ENCODE data around the gene SNX19.

SNX19 gene

GRCh38 chr11:130915603-130916237, 559 bp downstream of the SNX19 start:
- Mint-ChIP-seq H3K9me3 (peaks cover 12% of the 10 kb centered on the region), H3K27ac (peak overlapping the region; percentile 49), H3K4me3 (peak overlapping the region; percentile 78), H3K27me3 (peaks cover 6% of the 10 kb centered on the region), H3K36me3 (ENCODE audit: low read depth) (peaks cover 40% of the 10 kb centered on the region), H3K4me1 (peaks cover 19% of the 10 kb centered on the region)
- no peak for DNase-seq
- ATAC-seq = no peak

DNA sequence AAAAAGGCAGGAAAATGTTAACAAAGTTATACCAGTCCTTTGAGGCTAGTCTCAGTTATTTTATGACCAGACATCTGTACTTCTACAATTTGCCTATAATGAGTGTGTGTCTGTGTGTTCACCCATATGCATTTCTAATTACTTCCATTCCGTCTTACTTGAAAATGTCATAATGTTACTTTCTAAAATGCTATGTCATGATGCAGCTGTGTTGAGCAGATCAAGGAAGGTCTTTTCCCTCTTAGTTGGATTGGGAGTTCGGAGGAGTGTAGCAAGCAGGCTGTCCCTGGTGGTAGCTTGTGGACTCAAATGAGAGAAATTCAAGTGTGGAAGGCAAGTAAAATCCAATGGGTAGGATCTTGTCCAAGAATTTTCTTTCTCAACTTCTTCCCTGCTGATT, 3.0 kb downstream of the SNX19 start:
- H3K4me3 Mint-ChIP-seq = no peak overlapping the region
- no peak for ATAC-seq
- H3K4me1 Mint-ChIP-seq = peaks cover 22% of the 10 kb centered on the region
- DNase-seq = no peak
- peaks cover 12% of the 10 kb centered on the region for H3K9me3 Mint-ChIP-seq
- H3K36me3 Mint-ChIP-seq (ENCODE audit: low read depth) = peaks cover 57% of the 10 kb centered on the region
- H3K27me3 Mint-ChIP-seq = no peaks in the 10 kb centered on the region
- no peak overlapping the region for H3K27ac Mint-ChIP-seq

DNA sequence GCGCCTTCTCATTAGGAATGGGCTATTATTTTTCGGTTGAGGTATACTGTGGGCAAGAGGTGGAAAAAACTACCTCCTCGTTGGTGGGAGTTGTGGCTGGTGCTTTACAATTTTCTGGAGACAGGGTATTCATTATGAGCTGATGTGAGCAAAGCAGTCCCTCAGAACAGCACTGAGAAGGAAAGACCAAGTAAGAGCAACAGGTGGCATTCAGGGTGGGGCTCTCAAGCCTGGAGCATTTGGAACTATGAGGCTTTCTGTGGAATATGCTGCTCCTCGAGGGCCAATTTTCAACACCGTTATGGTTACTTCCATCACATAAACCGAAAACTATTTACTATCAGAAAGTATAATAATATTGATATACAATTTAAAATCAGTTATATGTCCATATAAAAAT, 3.7 kb downstream of the SNX19 start:
- ATAC-seq (no peak), DNase-seq (no peak)
- Mint-ChIP-seq H3K9me3 (peaks cover 12% of the 10 kb centered on the region), H3K4me1 (peaks cover 22% of the 10 kb centered on the region), H3K27ac (no peak overlapping the region), H3K36me3 (ENCODE audit: low read depth) (peaks cover 61% of the 10 kb centered on the region), H3K4me3 (no peak overlapping the region), H3K27me3 (no peaks in the 10 kb centered on the region)

DNA sequence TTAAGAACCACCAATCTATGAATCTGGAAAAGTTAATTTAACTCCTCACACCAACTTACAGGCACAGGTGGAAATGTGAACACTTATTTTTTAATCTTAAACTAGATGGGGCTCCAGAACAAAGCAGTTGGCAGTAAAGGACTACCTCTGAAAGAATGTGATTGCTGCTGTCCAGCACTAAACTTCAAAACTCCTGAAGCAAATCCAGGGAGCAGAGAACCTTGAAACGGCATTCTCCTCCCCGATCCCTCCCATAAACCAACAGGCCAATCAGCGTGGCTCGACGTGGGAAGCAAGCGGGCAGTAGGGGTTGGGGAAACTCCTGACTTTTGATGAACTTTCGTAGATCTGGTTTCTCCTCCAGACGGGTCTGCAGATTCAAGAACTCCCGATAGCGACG, 5.0 kb downstream of the SNX19 start:
- peaks cover 12% of the 10 kb centered on the region for H3K9me3 Mint-ChIP-seq
- H3K27ac Mint-ChIP-seq = no peak overlapping the region

GRCh38 chr11:130909650-130910049, 6.6 kb downstream of the SNX19 start:
- Mint-ChIP-seq H3K36me3 (ENCODE audit: low read depth) (peaks cover 75% of the 10 kb centered on the region), H3K9me3 (peaks cover 12% of the 10 kb centered on the region), H3K27me3 (no peaks in the 10 kb centered on the region), H3K4me1 (peaks cover 12% of the 10 kb centered on the region), H3K4me3 (no peak overlapping the region), H3K27ac (no peak overlapping the region)
- no peak for ATAC-seq
- DNase-seq = no peak

More for the DNA sequence above, 5.0 kb downstream of the SNX19 start:
- no peak for DNase-seq
- no peak for ATAC-seq
- no peaks in the 10 kb centered on the region for H3K27me3 Mint-ChIP-seq
- H3K36me3 Mint-ChIP-seq (ENCODE audit: low read depth) = peaks cover 72% of the 10 kb centered on the region
- H3K4me3 Mint-ChIP-seq = no peak overlapping the region
- peaks cover 14% of the 10 kb centered on the region for H3K4me1 Mint-ChIP-seq

- Mint-ChIP-seq H3K27me3 (no peaks in the 10 kb centered on the region), H3K9me3 (peaks cover 12% of the 10 kb centered on the region), H3K4me3 (no peak overlapping the region), H3K36me3 (ENCODE audit: low read depth) (peaks cover 73% of the 10 kb centered on the region), H3K4me1 (peaks cover 9% of the 10 kb centered on the region), H3K27ac (no peak overlapping the region)
- DNase-seq (no peak), ATAC-seq (no peak)
These were observed 7.3 kb downstream of the SNX19 start for GRCh38 chr11:130908770-130909625.

GRCh38 chr11:130908061-130908460, 8.2 kb downstream of the SNX19 start:
- H3K27ac Mint-ChIP-seq = no peak overlapping the region
- no peaks in the 10 kb centered on the region for H3K27me3 Mint-ChIP-seq
- ATAC-seq = no peak
- no peak overlapping the region for H3K4me3 Mint-ChIP-seq
- DNase-seq = no peak
- peaks cover 67% of the 10 kb centered on the region for H3K36me3 Mint-ChIP-seq (ENCODE audit: low read depth)
- H3K9me3 Mint-ChIP-seq = peaks cover 8% of the 10 kb centered on the region
- peaks cover 5% of the 10 kb centered on the region for H3K4me1 Mint-ChIP-seq

GRCh38 chr11:130907229-130907628, 9.1 kb downstream of the SNX19 start:
- H3K4me3 Mint-ChIP-seq = no peak overlapping the region
- DNase-seq = no peak
- H3K27ac Mint-ChIP-seq = no peak overlapping the region
- peaks cover 61% of the 10 kb centered on the region for H3K36me3 Mint-ChIP-seq (ENCODE audit: low read depth)
- no peak for ATAC-seq
- H3K4me1 Mint-ChIP-seq = peaks cover 4% of the 10 kb centered on the region
- H3K9me3 Mint-ChIP-seq = peaks cover 5% of the 10 kb centered on the region
- no peaks in the 10 kb centered on the region for H3K27me3 Mint-ChIP-seq

DNA sequence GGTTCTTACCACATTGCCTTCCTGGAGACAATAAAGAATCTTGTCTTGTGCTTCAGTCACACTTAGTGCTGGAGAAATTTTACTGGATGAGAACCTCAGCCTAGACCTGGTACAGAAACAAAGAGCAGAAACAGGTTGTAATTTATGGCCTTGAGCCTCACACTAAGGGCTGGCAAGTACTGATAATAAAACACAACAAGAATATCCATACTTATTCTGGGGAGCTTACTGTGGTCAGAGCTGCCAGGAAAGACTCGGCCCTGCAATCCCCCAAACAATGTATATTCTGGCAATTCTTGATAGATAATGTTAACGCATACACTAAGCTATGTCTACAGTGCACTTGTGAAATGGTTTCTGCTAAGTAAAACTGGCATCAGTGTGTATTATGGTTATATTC, 9.7 kb downstream of the SNX19 start:
- DNase-seq = no peak
- H3K4me3 Mint-ChIP-seq = no peak overlapping the region
- peaks cover 3% of the 10 kb centered on the region for H3K4me1 Mint-ChIP-seq
- no peak overlapping the region for H3K27ac Mint-ChIP-seq
- H3K27me3 Mint-ChIP-seq = no peaks in the 10 kb centered on the region
- no peaks in the 10 kb centered on the region for H3K9me3 Mint-ChIP-seq
- peaks cover 54% of the 10 kb centered on the region for H3K36me3 Mint-ChIP-seq (ENCODE audit: low read depth)
- no peak for ATAC-seq

DNA sequence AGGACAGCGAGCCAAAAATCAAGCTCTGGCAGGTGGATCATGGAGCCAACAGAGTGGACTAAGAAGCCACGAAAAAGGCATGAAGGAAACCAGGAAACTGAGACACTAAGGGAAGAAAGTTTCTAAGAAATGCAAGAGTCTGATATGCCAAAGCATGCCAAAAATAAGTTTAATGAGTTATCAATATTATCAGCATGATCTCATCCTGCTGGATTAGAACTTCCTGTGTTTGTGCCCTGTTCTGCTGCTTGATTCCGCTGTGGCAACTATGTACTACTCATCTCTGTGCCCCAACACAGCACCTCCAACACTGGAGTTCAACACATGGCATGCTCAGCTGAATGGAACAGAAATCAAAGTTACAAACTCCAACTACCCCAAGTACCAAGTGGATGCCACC, 10.8 kb downstream of the SNX19 start:
- H3K27ac Mint-ChIP-seq = no peak overlapping the region
- H3K27me3 Mint-ChIP-seq = no peaks in the 10 kb centered on the region
- DNase-seq = no peak
- no peak for ATAC-seq
- no peak overlapping the region for H3K4me3 Mint-ChIP-seq
- no peaks in the 10 kb centered on the region for H3K9me3 Mint-ChIP-seq
- peaks cover 3% of the 10 kb centered on the region for H3K4me1 Mint-ChIP-seq
- peaks cover 53% of the 10 kb centered on the region for H3K36me3 Mint-ChIP-seq (ENCODE audit: low read depth)

DNA sequence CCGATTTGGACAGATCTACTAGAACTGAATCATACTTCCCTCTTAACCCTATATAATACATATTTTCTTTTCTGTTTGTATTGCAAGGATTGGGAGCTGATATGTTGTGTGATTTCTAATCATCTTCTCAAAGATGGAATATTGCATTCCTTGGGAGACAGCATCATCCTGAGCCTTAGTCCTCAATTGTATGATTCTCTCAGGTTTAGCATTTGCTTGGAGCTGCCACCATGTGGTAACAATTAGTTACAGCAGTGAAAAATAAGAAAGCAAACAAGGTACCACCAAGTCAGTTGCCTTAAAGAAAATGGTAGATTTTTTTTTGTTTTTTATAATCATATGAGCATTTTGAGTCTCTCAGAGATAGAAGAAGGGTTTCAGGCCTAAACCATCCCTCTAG, 11.9 kb downstream of the SNX19 start:
- Mint-ChIP-seq H3K27me3 (no peaks in the 10 kb centered on the region), H3K4me1 (peaks cover 1% of the 10 kb centered on the region), H3K36me3 (ENCODE audit: low read depth) (peaks cover 45% of the 10 kb centered on the region), H3K4me3 (no peak overlapping the region), H3K9me3 (no peaks in the 10 kb centered on the region), H3K27ac (no peak overlapping the region)
- DNase-seq (no peak), ATAC-seq (no peak)

- no peak for ATAC-seq
- DNase-seq = no peak
- no peaks in the 10 kb centered on the region for H3K4me1 Mint-ChIP-seq
- H3K27me3 Mint-ChIP-seq = no peaks in the 10 kb centered on the region
- no peak overlapping the region for H3K4me3 Mint-ChIP-seq
- no peaks in the 10 kb centered on the region for H3K9me3 Mint-ChIP-seq
- peaks cover 46% of the 10 kb centered on the region for H3K36me3 Mint-ChIP-seq (ENCODE audit: low read depth)
- no peak overlapping the region for H3K27ac Mint-ChIP-seq
These were observed 13.9 kb downstream of the SNX19 start for GRCh38 chr11:130902380-130902779.

- DNase-seq = no peak
- Mint-ChIP-seq H3K4me1 (peaks cover 2% of the 10 kb centered on the region), H3K27me3 (no peaks in the 10 kb centered on the region), H3K4me3 (no peak overlapping the region), H3K36me3 (ENCODE audit: low read depth) (peaks cover 32% of the 10 kb centered on the region), H3K9me3 (no peaks in the 10 kb centered on the region), H3K27ac (no peak overlapping the region)
- ATAC-seq = no peak
These were observed 17.2 kb downstream of the SNX19 start for GRCh38 chr11:130899106-130899505.

DNA sequence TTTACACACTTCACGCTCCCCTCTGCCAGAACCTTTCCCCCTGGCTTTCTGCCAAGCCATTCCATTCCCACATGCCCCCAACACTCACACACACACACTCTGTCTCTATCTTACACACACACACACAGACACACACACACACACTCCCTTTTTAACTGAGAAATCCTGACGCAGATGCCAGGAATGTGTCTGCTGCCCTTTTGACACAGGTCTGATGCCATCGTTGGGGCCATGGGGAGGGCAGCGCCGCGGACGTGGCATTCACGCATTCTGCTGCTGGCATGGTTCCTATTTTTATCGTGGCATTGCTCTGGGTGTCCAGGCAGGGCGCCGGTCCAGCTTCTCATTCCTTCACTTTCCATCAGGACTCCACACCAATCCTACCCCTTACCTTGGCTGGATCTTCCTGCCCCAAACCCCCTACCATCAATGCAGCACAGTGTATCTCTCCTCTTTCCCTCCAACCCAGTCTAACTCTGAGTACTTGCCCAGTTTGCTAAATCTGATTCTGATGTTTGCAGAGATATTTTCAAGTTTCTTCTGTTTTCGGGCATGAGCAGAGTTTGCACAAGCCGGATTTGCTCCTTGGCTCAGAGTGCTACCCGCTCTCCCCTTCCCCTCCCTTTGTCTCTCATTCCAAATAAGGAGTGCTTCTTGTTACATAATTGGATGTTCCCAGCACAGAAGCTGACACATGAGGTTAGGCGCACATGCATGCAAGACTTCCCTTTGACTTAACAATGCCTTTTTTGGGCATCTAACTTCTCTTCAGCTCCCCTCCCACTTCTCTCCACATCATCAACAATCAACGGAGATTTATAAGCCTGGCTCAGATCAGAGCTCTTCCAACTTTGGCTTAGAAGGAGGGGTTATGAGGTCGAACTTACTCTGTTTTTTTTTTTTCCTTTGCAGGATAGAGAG, 18.8 kb downstream of the SNX19 start:
- ATAC-seq = no peak
- Mint-ChIP-seq H3K27ac (no peak overlapping the region), H3K36me3 (ENCODE audit: low read depth) (peaks cover 42% of the 10 kb centered on the region), H3K4me3 (no peak overlapping the region), H3K9me3 (no peaks in the 10 kb centered on the region), H3K27me3 (no peaks in the 10 kb centered on the region), H3K4me1 (peaks cover 3% of the 10 kb centered on the region)
- no peak for DNase-seq
